WTC11 (cell line): Measurements from ENCODE around the gene PRRT4. TPM values are rescaled to one million over a fixed set of nuclear protein-coding genes. Genes with fewer than 3 reads are reported as not detected.

Source experiments
- ATAC-seq: fragments of 200-7000 bp; cut with Tn5 transposase; 2 replicates; pipeline ENCODE4 v1.10.0; 2021; ENCODE audit warnings: mild to moderate bottlenecking, moderate library complexity
- CTCF ChIA-PET: fragments of 300-600 bp; sonication (Branson Sonifier 250); formaldehyde crosslinking; loops from one replicate; lab custom pipeline; 2021; ENCODE audit warnings: antibody characterized with exemption; lab: Charles Lee
- POLR2A ChIA-PET: fragments of 350-600 bp; sonication (Branson Sonifier 250); formaldehyde crosslinking; loops from one replicate; lab custom pipeline; 2021; ENCODE audit warnings: antibody characterized with exemption; lab: Charles Lee
- DNase-seq: peaks from one replicate; pipeline ENCODE4 v3.0.0; 2021; ENCODE audit warnings: low spot score
- H3K27ac Mint-ChIP-seq: 2 replicates; pipeline ENCODE4 v1.8.0; 2021; ENCODE audit warnings: mixed read lengths
- H3K27me3 Mint-ChIP-seq: 2 replicates; pipeline ENCODE4 v1.8.0; 2021; ENCODE audit warnings: low read depth, mild to moderate bottlenecking, moderate library complexity, mixed read lengths
- H3K36me3 Mint-ChIP-seq: 2 replicates; pipeline ENCODE4 v1.8.0; 2021; ENCODE audit warnings: mixed read lengths
- H3K4me1 Mint-ChIP-seq: 2 replicates; pipeline ENCODE4 v1.8.0; 2022; ENCODE audit warnings: mixed read lengths
- H3K4me3 Mint-ChIP-seq: 2 replicates; pipeline ENCODE4 v1.8.0; 2021; ENCODE audit warnings: mild to moderate bottlenecking, moderate library complexity, mixed read lengths
- H3K9me3 Mint-ChIP-seq: 2 replicates; pipeline ENCODE4 v1.8.0; 2021; ENCODE audit warnings: mixed read lengths
- ARID4B ChIP-seq: sonication (generic); formaldehyde crosslinking; IDR thresholded peaks from 2 replicates; pipeline ENCODE4 v1.8.0; 2023; ENCODE audit warnings: missing genetic modification reagents, mild to moderate bottlenecking, borderline replicate concordance
- CDX4 ChIP-seq: fragments of 250-450 bp; sonication (Bioruptor Pico); IDR thresholded peaks from 2 replicates; pipeline ENCODE4 v1.9.0; 2021; ENCODE audit warnings: moderate library complexity, mild to moderate bottlenecking, inconsistent platforms, borderline replicate concordance
- CTCF ChIP-seq: fragments of 200-600 bp; IDR thresholded peaks from 2 replicates; pipeline ENCODE4 v1.8.0; 2022; ENCODE audit warnings: antibody characterized with exemption
- E2F4 ChIP-seq: sonication (generic); formaldehyde crosslinking; IDR thresholded peaks from 2 replicates; pipeline ENCODE4 v1.8.1; 2022; ENCODE audit warnings: low read depth, mild to moderate bottlenecking, moderate library complexity, missing genetic modification reagents, borderline replicate concordance
- ERG ChIP-seq: fragments of 250-450 bp; sonication (Bioruptor Pico); IDR thresholded peaks from 2 replicates; pipeline ENCODE4 v1.8.0; 2021; ENCODE audit warnings: mild to moderate bottlenecking
- ETV6 ChIP-seq: sonication (generic); formaldehyde crosslinking; IDR thresholded peaks from 2 replicates; pipeline ENCODE4 v1.8.1; 2022; ENCODE audit warnings: mild to moderate bottlenecking, missing genetic modification reagents
- GABPB1 ChIP-seq: sonication (generic); formaldehyde crosslinking; IDR thresholded peaks from 2 replicates; pipeline ENCODE4 v1.8.1; 2023; ENCODE audit warnings: mild to moderate bottlenecking, missing genetic modification reagents
- JAZF1 ChIP-seq: fragments of 250-450 bp; sonication (Bioruptor Pico); IDR thresholded peaks from 2 replicates; pipeline ENCODE4 v1.9.0; 2021; ENCODE audit warnings: moderate library complexity, mild to moderate bottlenecking, inconsistent platforms
- MAX ChIP-seq: sonication (generic); formaldehyde crosslinking; IDR thresholded peaks from 2 replicates; pipeline ENCODE4 v1.8.0; 2022; ENCODE audit warnings: mild to moderate bottlenecking, missing genetic modification reagents
- NFYB ChIP-seq: sonication (generic); formaldehyde crosslinking; conservative IDR thresholded peaks from 2 replicates; pipeline ENCODE4 v1.8.0; 2022; ENCODE audit warnings: low read depth, missing genetic modification reagents
- NR1H2 ChIP-seq: sonication (generic); formaldehyde crosslinking; IDR thresholded peaks from 2 replicates; pipeline ENCODE4 v1.9.0; 2021; ENCODE audit warnings: mild to moderate bottlenecking, moderate library complexity, missing genetic modification reagents
- NR3C1 ChIP-seq: sonication (generic); formaldehyde crosslinking; conservative IDR thresholded peaks from 2 replicates; pipeline ENCODE4 v1.8.1; 2023; ENCODE audit warnings: low read depth, mild to moderate bottlenecking, missing genetic modification reagents
- OVOL2 ChIP-seq: fragments of 250-450 bp; sonication (Bioruptor Pico); IDR thresholded peaks from 2 replicates; pipeline ENCODE4 v1.9.0; 2021; ENCODE audit warnings: mild to moderate bottlenecking, borderline replicate concordance
- PRRX2 ChIP-seq: fragments of 250-450 bp; sonication (Bioruptor Pico); IDR thresholded peaks from 2 replicates; pipeline ENCODE4 v1.8.0; 2021; ENCODE audit warnings: mild to moderate bottlenecking
- TEAD1 ChIP-seq: sonication (generic); formaldehyde crosslinking; IDR thresholded peaks from 2 replicates; pipeline ENCODE4 v1.8.0; 2022; ENCODE audit warnings: mild to moderate bottlenecking, missing genetic modification reagents
- ZBTB21 ChIP-seq: sonication (generic); formaldehyde crosslinking; IDR thresholded peaks from 2 replicates; pipeline ENCODE4 v1.8.1; 2023; ENCODE audit warnings: mild to moderate bottlenecking, missing genetic modification reagents, borderline replicate concordance
- ZMAT4 ChIP-seq: fragments of 250-450 bp; sonication (Bioruptor Pico); IDR thresholded peaks from 2 replicates; pipeline ENCODE4 v1.9.0; 2021; ENCODE audit warnings: mild to moderate bottlenecking
- ZNF121 ChIP-seq: sonication (generic); formaldehyde crosslinking; IDR thresholded peaks from 2 replicates; pipeline ENCODE4 v1.8.0; 2023; ENCODE audit warnings: missing genetic modification reagents
- ZNF396 ChIP-seq: fragments of 250-450 bp; sonication (Bioruptor Pico); IDR thresholded peaks from 2 replicates; pipeline ENCODE4 v1.8.0; 2021; ENCODE audit warnings: mild to moderate bottlenecking, moderate library complexity, borderline replicate concordance
- ZNF423 ChIP-seq: fragments of 250-450 bp; sonication (Bioruptor Pico); IDR thresholded peaks from 2 replicates; pipeline ENCODE4 v2.1.2; 2022; ENCODE audit warnings: mild to moderate bottlenecking, moderate library complexity
- total RNA-seq: library from RNA; stranded (reverse); gene quantifications from 3 replicates; pipeline ENCODE4 v1.2.3, GENCODE V29; 2021
- TF ChIP-seq, protein P1 (sequence below): sonication (generic); formaldehyde crosslinking; IDR thresholded peaks from 2 replicates; pipeline ENCODE4 v1.8.1; 2022; ENCODE audit warnings: low read depth, missing genetic modification reagents, borderline replicate concordance
- TF ChIP-seq, protein P2 (sequence below): sonication (generic); formaldehyde crosslinking; IDR thresholded peaks from 2 replicates; pipeline ENCODE4 v1.8.1; 2023; ENCODE audit warnings: mild to moderate bottlenecking, missing genetic modification reagents

Gene PRRT4
- total RNA-seq, 1 experiment from 2014 or later: 1.2 TPM

- TF ChIP-seq, protein P1, sequence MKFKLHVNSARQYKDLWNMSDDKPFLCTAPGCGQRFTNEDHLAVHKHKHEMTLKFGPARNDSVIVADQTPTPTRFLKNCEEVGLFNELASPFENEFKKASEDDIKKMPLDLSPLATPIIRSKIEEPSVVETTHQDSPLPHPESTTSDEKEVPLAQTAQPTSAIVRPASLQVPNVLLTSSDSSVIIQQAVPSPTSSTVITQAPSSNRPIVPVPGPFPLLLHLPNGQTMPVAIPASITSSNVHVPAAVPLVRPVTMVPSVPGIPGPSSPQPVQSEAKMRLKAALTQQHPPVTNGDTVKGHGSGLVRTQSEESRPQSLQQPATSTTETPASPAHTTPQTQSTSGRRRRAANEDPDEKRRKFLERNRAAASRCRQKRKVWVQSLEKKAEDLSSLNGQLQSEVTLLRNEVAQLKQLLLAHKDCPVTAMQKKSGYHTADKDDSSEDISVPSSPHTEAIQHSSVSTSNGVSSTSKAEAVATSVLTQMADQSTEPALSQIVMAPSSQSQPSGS: no peak
Measured at GRCh38 chr7:128349466-128349825, 12.0 kb downstream of the PRRT4 start (continued).

DNA sequence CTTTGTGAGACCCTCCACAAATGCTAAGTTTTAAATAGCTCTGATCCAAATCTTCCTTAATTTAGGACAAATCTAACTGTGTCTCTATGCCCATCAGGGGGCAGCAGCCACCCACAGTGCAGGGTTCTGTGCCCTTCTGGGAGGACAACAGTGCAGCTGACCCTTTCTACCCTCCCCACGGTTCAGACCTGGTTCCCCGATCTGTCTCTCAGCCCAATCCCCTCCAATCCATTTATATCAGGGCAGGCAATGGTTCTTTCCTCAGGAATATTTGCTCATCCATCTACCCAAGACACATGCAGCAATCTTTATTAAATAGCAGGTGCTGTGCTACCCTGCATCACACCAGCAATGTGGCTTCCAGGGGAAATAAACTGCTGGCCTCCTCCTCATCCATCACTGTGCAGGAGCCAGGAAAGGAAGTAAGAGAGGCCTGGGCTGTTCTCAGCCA, 13.8 kb downstream of the PRRT4 start:
- peak; percentile 11 for ATAC-seq
- H3K36me3 Mint-ChIP-seq: no peaks in the 10 kb centered on the region
- peak; percentile 67 for DNase-seq
- H3K27ac Mint-ChIP-seq: no peak overlapping the region
- H3K27me3 Mint-ChIP-seq: peaks cover 51% of the 10 kb centered on the region
- CTCF ChIA-PET: interaction anchor here (0.6 to 5.5 kb wide), 30 partner anchors 9 to 318 kb away, joined by 3 to 138 read pairs (median 4); partner anchors contain the start of genes IMPDH1 and PRRT4
- POLR2A ChIA-PET: no interaction called here
- H3K4me3 Mint-ChIP-seq: no peak overlapping the region
- no peaks in the 10 kb centered on the region for H3K9me3 Mint-ChIP-seq
- TF ChIP-seq JAZF1 (CRISPR knock-in tag) (no peak), ZNF121 (CRISPR knock-in tag) (no peak), ZBTB21 (CRISPR knock-in tag) (no peak), CDX4 (CRISPR knock-in tag) (no peak), NR1H2 (CRISPR knock-in tag) (no peak), E2F4 (CRISPR knock-in tag) (no peak), OVOL2 (no peak), ARID4B (CRISPR knock-in tag) (no peak), ETV6 (CRISPR knock-in tag) (no peak), NR3C1 (no peak), PRRX2 (CRISPR knock-in tag) (no peak), TEAD1 (CRISPR knock-in tag) (no peak)
- TF ChIP-seq, protein P2, sequence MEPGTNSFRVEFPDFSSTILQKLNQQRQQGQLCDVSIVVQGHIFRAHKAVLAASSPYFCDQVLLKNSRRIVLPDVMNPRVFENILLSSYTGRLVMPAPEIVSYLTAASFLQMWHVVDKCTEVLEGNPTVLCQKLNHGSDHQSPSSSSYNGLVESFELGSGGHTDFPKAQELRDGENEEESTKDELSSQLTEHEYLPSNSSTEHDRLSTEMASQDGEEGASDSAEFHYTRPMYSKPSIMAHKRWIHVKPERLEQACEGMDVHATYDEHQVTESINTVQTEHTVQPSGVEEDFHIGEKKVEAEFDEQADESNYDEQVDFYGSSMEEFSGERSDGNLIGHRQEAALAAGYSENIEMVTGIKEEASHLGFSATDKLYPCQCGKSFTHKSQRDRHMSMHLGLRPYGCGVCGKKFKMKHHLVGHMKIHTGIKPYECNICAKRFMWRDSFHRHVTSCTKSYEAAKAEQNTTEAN (CRISPR knock-in tag): no peak
- H3K4me1 Mint-ChIP-seq: peaks cover 5% of the 10 kb centered on the region

GRCh38 chr7:128344431-128344774, 17.1 kb downstream of the PRRT4 start:
- peak overlapping the region; percentile 54 for H3K4me3 Mint-ChIP-seq
- CTCF ChIA-PET: interaction anchor here (1.1 to 5.3 kb wide), 5 partner anchors 15 to 115 kb away, joined by 3 to 138 read pairs (median 5); no protein-coding TSS in a partner anchor
- H3K27ac Mint-ChIP-seq: no peak overlapping the region
- H3K4me1 Mint-ChIP-seq: peaks cover 11% of the 10 kb centered on the region
- H3K27me3 Mint-ChIP-seq: peaks cover 26% of the 10 kb centered on the region
- POLR2A ChIA-PET: no interaction called here
- H3K36me3 Mint-ChIP-seq: 0 out of 2 replicates have a peak, but pooled peaks cover 2% of the 10 kb centered on the region
- H3K9me3 Mint-ChIP-seq: no peaks in the 10 kb centered on the region
- no peak for ATAC-seq
- no peak for DNase-seq
- TF ChIP-seq ZNF423: no peak
- TF ChIP-seq GABPB1 (CRISPR knock-in tag): no peak
- TF ChIP-seq ERG (CRISPR knock-in tag): no peak
- TF ChIP-seq MAX (CRISPR knock-in tag): no peak
- TF ChIP-seq OVOL2: no peak
- no peak for TF ChIP-seq ZNF396 (CRISPR knock-in tag)
- TF ChIP-seq NFYB (CRISPR knock-in tag): no peak
- TF ChIP-seq ZMAT4 (CRISPR knock-in tag): no peak
- TF ChIP-seq CTCF: no peak
